Caco-2 (cell line): Measurements from ENCODE around the gene MYH14. TPM values are rescaled to one million over a fixed set of nuclear protein-coding genes. Genes with fewer than 3 reads are reported as not detected.

Experiments
- BruUV-seq: library from RNA; stranded (reverse); fragments of 400-500 nt; replicated peaks from 2 replicates; lab custom pipeline; 2021; lab: Mats Ljungman, UMichigan
- CTCF ChIA-PET: fragments of 300-600 bp; sonication (Branson Sonifier 250); formaldehyde crosslinking; loops from one replicate; lab custom pipeline; 2022; ENCODE audit warnings: antibody characterized with exemption; lab: Charles Lee
- POLR2A ChIA-PET: fragments of 300-600 bp; sonication (Branson Sonifier 250); formaldehyde crosslinking; loops from one replicate; lab custom pipeline; 2022; ENCODE audit warnings: antibody characterized with exemption; lab: Charles Lee
- DNase-seq, 2 experiments: peaks; one replicate each; pipeline versions ENCODE4 v3.0.0 to v3.0.0-alpha.2; 2020 to 2022
- H3K27me3 ChIP-seq: replicated peaks from 2 replicates; pipeline ENCODE4 v1.6.0; 2011; ENCODE audit warnings: low read length; ENCODE audit not compliant: control insufficient read depth, insufficient read depth
- H3K36me3 ChIP-seq: 2 replicates; pipeline ENCODE4 v1.5.1; 2011; ENCODE audit warnings: low read length; ENCODE audit not compliant: control insufficient read depth, insufficient read depth
- H3K4me1 ChIP-seq: fragments of 250-450 bp; sonication (Bioruptor Pico); 2 replicates; pipeline ENCODE4 v1.5.1; 2020; ENCODE audit warnings: mild to moderate bottlenecking
- H3K4me3 ChIP-seq: 2 replicates; pipeline ENCODE4 v1.5.1; 2011; ENCODE audit warnings: low read depth, mild to moderate bottlenecking, control low read depth, low read length
- H3K9me3 ChIP-seq: fragments of 250-450 bp; sonication (Bioruptor Pico); 2 replicates; pipeline ENCODE4 v1.5.1; 2020; ENCODE audit warnings: mild to moderate bottlenecking, moderate library complexity
- H3K27ac Mint-ChIP-seq: one replicate; pipeline ENCODE4 v1.8.0; 2022; ENCODE audit warnings: mixed read lengths; ENCODE audit not compliant: unreplicated experiment
- H3K27me3 Mint-ChIP-seq: one replicate; pipeline ENCODE4 v1.8.0; 2022; ENCODE audit warnings: mixed read lengths; ENCODE audit not compliant: insufficient read depth, unreplicated experiment
- H3K36me3 Mint-ChIP-seq: one replicate; pipeline ENCODE4 v1.8.0; 2022; ENCODE audit warnings: mild to moderate bottlenecking, mixed read lengths; ENCODE audit not compliant: insufficient read depth, unreplicated experiment
- H3K4me1 Mint-ChIP-seq: one replicate; pipeline ENCODE4 v1.8.0; 2022; ENCODE audit warnings: low read depth, mixed read lengths; ENCODE audit not compliant: unreplicated experiment
- H3K4me3 Mint-ChIP-seq: one replicate; pipeline ENCODE4 v1.8.0; 2022; ENCODE audit warnings: mild to moderate bottlenecking, moderate library complexity, mixed read lengths; ENCODE audit not compliant: unreplicated experiment
- H3K9me3 Mint-ChIP-seq: one replicate; pipeline ENCODE4 v1.8.0; 2022; ENCODE audit warnings: mixed read lengths; ENCODE audit not compliant: unreplicated experiment
- CTCF ChIP-seq, 2 experiments: fragments of 200-600 bp in 1 of 2; IDR thresholded peaks; 1 replicate in 1 of 2; 2 replicates in 1 of 2; pipeline versions ENCODE4 v1.5.1 to v1.8.0; 2011 to 2022; ENCODE audit warnings: antibody characterized with exemption in 1 of 2, control low read depth in 1 of 2, inconsistent platforms in 1 of 2, low read depth in 1 of 2, low read length in 1 of 2, mild to moderate bottlenecking in 1 of 2, moderate library complexity in 1 of 2; ENCODE audit not compliant: insufficient read depth in 1 of 2, severe bottlenecking in 1 of 2, unreplicated experiment in 1 of 2
- intact Hi-C: fragments of 100-400 bp; cut with micrococcal nuclease; formaldehyde crosslinking; loops from one replicate; pipeline ENCODE4 v1.10.0; 2022; ENCODE audit not compliant: unreplicated experiment
- total RNA-seq: library from RNA; stranded (reverse); gene quantifications from 2 replicates; pipeline ENCODE4 v1.2.3, GENCODE V29; 2022

MYH14 gene
- total RNA-seq, 1 experiment from 2014 or later: 89.8 TPM

DNA sequence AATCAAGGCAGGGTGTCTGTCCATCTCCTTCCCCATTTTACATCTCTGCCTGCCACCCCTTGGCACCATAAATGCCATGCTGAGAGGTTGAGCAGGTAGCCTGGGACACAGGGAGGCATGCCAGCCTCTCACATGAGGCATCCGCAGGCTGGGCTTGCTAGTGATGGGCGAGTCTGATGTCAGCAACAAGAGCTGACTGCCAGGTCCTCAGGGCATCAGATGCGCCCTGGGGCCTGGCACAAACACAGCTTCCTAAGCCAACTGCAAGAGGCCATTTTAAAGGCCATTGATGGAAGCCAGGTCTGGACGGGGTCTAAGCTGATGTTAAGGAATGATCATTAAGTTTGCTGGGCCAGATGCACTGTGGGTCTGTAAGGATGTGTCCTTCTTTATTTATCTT is 34.6 kb downstream of the MYH14 start:
- no peak for DNase-seq
- Histone ChIP-seq H3K27me3 (no peaks in the 10 kb centered on the region), H3K4me1 (peaks cover 15% of the 10 kb centered on the region), H3K4me3 (no peak overlapping the region), H3K9me3 (no peaks in the 10 kb centered on the region), H3K36me3 (peaks cover 4% of the 10 kb centered on the region; the same call in 1 of the 2 replicates)
- intact Hi-C loops: no loop called here
- no peaks in the 10 kb centered on the region for H3K9me3 Mint-ChIP-seq
- no peak overlapping the region for H3K4me3 Mint-ChIP-seq
- POLR2A ChIA-PET: no interaction called here
- H3K27ac Mint-ChIP-seq: no peak overlapping the region
- no TSS peak for BruUV-seq
- H3K27me3 Mint-ChIP-seq: no peaks in the 10 kb centered on the region
- no peak for TF ChIP-seq CTCF (IDR thresholded peaks at IDR 0.05; ENCODE audit: insufficient read depth in 1 of 2, low read depth in 1 of 2, low read length in 1 of 2, severe bottlenecking in 1 of 2, unreplicated experiment in 1 of 2)
- CTCF ChIA-PET: interaction anchor here (0.6 to 1.3 kb wide), 2 partner anchors 14 to 35 kb away, joined by 3 read pairs; no protein-coding TSS in a partner anchor
- H3K4me1 Mint-ChIP-seq: peaks cover 16% of the 10 kb centered on the region
- peaks cover 40% of the 10 kb centered on the region for H3K36me3 Mint-ChIP-seq

GRCh38 chr19:50239921-50240590 is 36.6 kb downstream of the MYH14 start:
- ChIA-PET POLR2A (no interaction called here), CTCF (interaction anchor here (0.6 kb wide), 1 partner anchor 46 kb away, joined by 7 read pairs; no protein-coding TSS in a partner anchor)
- no peak for TF ChIP-seq CTCF (IDR thresholded peaks at IDR 0.05; ENCODE audit: insufficient read depth in 1 of 2, low read depth in 1 of 2, low read length in 1 of 2, severe bottlenecking in 1 of 2, unreplicated experiment in 1 of 2)
- no peaks in the 10 kb centered on the region for H3K9me3 ChIP-seq
- BruUV-seq: no TSS peak
- intact Hi-C loops: no loop called here
- H3K27ac Mint-ChIP-seq: peak overlapping the region; percentile 56
- H3K4me3 ChIP-seq: no peak overlapping the region
- DNase-seq: no peak
- H3K27me3 ChIP-seq: no peaks in the 10 kb centered on the region
- H3K27me3 Mint-ChIP-seq: no peaks in the 10 kb centered on the region
- H3K36me3 ChIP-seq: peaks cover 4% of the 10 kb centered on the region; the same call in 1 of the 2 replicates
- H3K4me1 Mint-ChIP-seq: peaks cover 7% of the 10 kb centered on the region
- H3K4me3 Mint-ChIP-seq: no peak overlapping the region
- no peaks in the 10 kb centered on the region for H3K9me3 Mint-ChIP-seq
- H3K36me3 Mint-ChIP-seq: peaks cover 47% of the 10 kb centered on the region
- H3K4me1 ChIP-seq: peaks cover 10% of the 10 kb centered on the region; the same call in 1 of the 2 replicates

- no peak overlapping the region for H3K4me3 ChIP-seq
- peaks cover 7% of the 10 kb centered on the region for H3K4me1 Mint-ChIP-seq
- peaks cover 6% of the 10 kb centered on the region; the same call in 1 of the 2 replicates for H3K36me3 ChIP-seq
- H3K27ac Mint-ChIP-seq: no peak overlapping the region
- H3K4me3 Mint-ChIP-seq: no peak overlapping the region
- no peak for TF ChIP-seq CTCF (IDR thresholded peaks at IDR 0.05; ENCODE audit: insufficient read depth in 1 of 2, low read depth in 1 of 2, low read length in 1 of 2, severe bottlenecking in 1 of 2, unreplicated experiment in 1 of 2)
- H3K9me3 Mint-ChIP-seq: no peaks in the 10 kb centered on the region
- no peaks in the 10 kb centered on the region for H3K27me3 ChIP-seq
- peaks cover 39% of the 10 kb centered on the region for H3K36me3 Mint-ChIP-seq
- no peaks in the 10 kb centered on the region for H3K27me3 Mint-ChIP-seq
- CTCF ChIA-PET: interaction anchor here (1.6 kb wide), 1 partner anchor 10 kb away, joined by 4 read pairs; no protein-coding TSS in a partner anchor
- intact Hi-C loops: no loop called here
- no peaks in the 10 kb centered on the region for H3K9me3 ChIP-seq
- POLR2A ChIA-PET: no interaction called here
- H3K4me1 ChIP-seq: peaks cover 10% of the 10 kb centered on the region; the same call in 1 of the 2 replicates
- no TSS peak for BruUV-seq
- DNase-seq: no peak
These were observed 39.2 kb downstream of the MYH14 start for GRCh38 chr19:50242581-50242980.
